IPS-NIHi11 (cell line): ENCODE data around the gene IL21.
A peak's percentile ranks its signal among the peaks of the same experiment; 100 is the strongest.
"Not testable (repeated sequence)": the region's sequence is repeated elsewhere in the genome, so short reads cannot be mapped to it uniquely, and the experiment has no call there.

Source experiments
- DNase-seq: peaks from one replicate; pipeline ENCODE4 v3.0.0; 2012; ENCODE audit warnings: mixed read lengths, low spot score

IL21 gene

GRCh38 chr4:122577808-122578781 lies 42.8 kb downstream of the IL21 start:
- DNase-seq, result peak; percentile 65

GRCh38 chr4:122577189-122577553 lies 43.7 kb downstream of the IL21 start:
- no peak for DNase-seq

- peak; percentile 49 for DNase-seq
These were observed 44.3 kb downstream of the IL21 start for GRCh38 chr4:122576261-122577188.

- DNase-seq, result not testable (repeated sequence)
These were observed 46.5 kb downstream of the IL21 start for GRCh38 chr4:122574347-122574746.

GRCh38 chr4:122562449-122562848 lies 58.4 kb downstream of the IL21 start:
- no peak for DNase-seq
